ENCODE data around the gene ADO. TPM values are rescaled to one million over a fixed set of nuclear protein-coding genes. Genes with fewer than 3 reads are reported as not detected.

Gene ADO
- total RNA-seq, 4 donors from 2014 or later = 9.6 to 25.4 (median 15.0) TPM

DNA sequence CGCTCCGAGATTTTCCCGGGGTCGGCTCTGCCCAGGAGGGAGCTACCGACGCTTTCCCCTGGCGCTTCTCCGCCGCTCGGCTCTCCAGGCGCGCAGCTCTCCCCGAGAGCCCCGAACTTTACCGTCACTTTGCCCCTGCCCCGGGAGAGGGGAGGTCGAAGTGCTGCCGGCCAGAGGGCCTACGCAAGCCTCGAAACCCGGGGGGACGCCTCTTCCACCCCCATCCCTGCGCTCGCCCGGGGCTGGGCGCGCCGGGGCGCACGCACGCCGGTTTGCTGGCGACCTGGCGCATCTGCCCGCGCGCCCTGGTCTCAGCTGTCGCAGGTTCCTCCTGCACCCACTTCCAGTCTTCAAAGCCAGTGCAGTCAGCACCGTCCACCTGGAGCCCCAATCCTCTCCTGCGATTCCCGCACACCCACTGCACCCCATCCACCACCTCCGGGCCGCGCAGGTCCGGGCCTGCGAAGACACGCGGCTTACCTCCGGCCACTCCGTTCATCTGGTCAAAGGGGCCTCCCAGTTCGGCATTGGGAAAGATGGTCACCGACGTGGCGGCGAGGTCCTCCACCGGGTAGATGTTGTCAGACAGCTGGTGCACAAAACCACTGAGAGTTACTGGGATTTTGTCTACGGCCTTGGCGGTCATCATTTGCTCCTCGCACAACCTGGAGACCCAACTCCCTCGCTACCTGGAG lies 11.0 kb downstream of the ADO start:
- peak overlapping the region in 2 of 4 donors; percentile 89 to 91 for H3K27ac ChIP-seq
- DNase-seq = no peak
- WGBS, 2 donors (ENCODE audit: low coverage in 1 of 2) = 1 to 2% methylated on average over 7 to 48 of the region's 60 CpGs
- peaks cover 8 to 35% (median 31%) of the 10 kb centered on the region in 4 donors for H3K4me1 ChIP-seq
- peaks cover 46% of the 10 kb centered on the region for H3K27me3 ChIP-seq
- H3K9me3 ChIP-seq = no peaks in the 10 kb centered on the region
- H3K36me3 ChIP-seq = no peaks in the 10 kb centered on the region
- in situ Hi-C loops (cut with MboI; ENCODE audit: low pct_ligation_motif_present in 1 of 4, low pct_unique_long_range_greater_than_20kb in 1 of 4, low sequenced_read_pairs in 3 of 4) (loop anchor here in 3 of 4 donors (10.0 to 25.0 kb wide), 2 partner anchors 221 to 347 kb away; no protein-coding TSS in a partner anchor), intact Hi-C loops (cut with DNase I; ENCODE audit: low total_unique reads) (loop anchor here (5.0 to 10.0 kb wide), 2 partner anchors 221 to 378 kb away; no protein-coding TSS in a partner anchor)
- no peak for TF ChIP-seq EP300 (IDR thresholded peaks at IDR 0.05; ENCODE audit: low read depth)
- no peak for TF ChIP-seq POLR2A (IDR thresholded peaks at IDR 0.05)
- TF ChIP-seq POLR2AphosphoS5 (IDR thresholded peaks at IDR 0.05) = no peak
- TF ChIP-seq, protein P1, sequence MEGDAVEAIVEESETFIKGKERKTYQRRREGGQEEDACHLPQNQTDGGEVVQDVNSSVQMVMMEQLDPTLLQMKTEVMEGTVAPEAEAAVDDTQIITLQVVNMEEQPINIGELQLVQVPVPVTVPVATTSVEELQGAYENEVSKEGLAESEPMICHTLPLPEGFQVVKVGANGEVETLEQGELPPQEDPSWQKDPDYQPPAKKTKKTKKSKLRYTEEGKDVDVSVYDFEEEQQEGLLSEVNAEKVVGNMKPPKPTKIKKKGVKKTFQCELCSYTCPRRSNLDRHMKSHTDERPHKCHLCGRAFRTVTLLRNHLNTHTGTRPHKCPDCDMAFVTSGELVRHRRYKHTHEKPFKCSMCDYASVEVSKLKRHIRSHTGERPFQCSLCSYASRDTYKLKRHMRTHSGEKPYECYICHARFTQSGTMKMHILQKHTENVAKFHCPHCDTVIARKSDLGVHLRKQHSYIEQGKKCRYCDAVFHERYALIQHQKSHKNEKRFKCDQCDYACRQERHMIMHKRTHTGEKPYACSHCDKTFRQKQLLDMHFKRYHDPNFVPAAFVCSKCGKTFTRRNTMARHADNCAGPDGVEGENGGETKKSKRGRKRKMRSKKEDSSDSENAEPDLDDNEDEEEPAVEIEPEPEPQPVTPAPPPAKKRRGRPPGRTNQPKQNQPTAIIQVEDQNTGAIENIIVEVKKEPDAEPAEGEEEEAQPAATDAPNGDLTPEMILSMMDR (IDR thresholded peaks at IDR 0.05) = no peak
- peak overlapping the region; percentile 11 to 87 (median 79) for H3K4me3 ChIP-seq

GRCh38 chr10:62816076-62816330 lies 11.5 kb downstream of the ADO start:
- peaks cover 8 to 35% (median 31%) of the 10 kb centered on the region in 4 donors for H3K4me1 ChIP-seq
- H3K4me3 ChIP-seq = peak overlapping the region in 3 of 4 donors; percentile 77 to 87 (median 81)
- intact Hi-C loops (cut with DNase I; ENCODE audit: low total_unique reads) (loop anchor here (5.0 to 10.0 kb wide), 2 partner anchors 221 to 379 kb away; no protein-coding TSS in a partner anchor), in situ Hi-C loops (cut with MboI; ENCODE audit: low pct_ligation_motif_present in 1 of 4, low pct_unique_long_range_greater_than_20kb in 1 of 4, low sequenced_read_pairs in 3 of 4) (loop anchor here in 3 of 4 donors (10.0 to 25.0 kb wide), 2 partner anchors 221 to 346 kb away; no protein-coding TSS in a partner anchor)
- peaks cover 51% of the 10 kb centered on the region for H3K27me3 ChIP-seq
- WGBS, 2 donors (ENCODE audit: low coverage in 1 of 2) = 0% methylated on average over 1 to 2 of the region's 2 CpGs
- no peaks in the 10 kb centered on the region for H3K9me3 ChIP-seq
- no peak for TF ChIP-seq EP300 (IDR thresholded peaks at IDR 0.05; ENCODE audit: low read depth)
- no peak for TF ChIP-seq POLR2AphosphoS5 (IDR thresholded peaks at IDR 0.05)
- TF ChIP-seq POLR2A (IDR thresholded peaks at IDR 0.05) = no peak
- TF ChIP-seq, protein P1 (IDR thresholded peaks at IDR 0.05) = no peak
- no peaks in the 10 kb centered on the region for H3K36me3 ChIP-seq
- no peak for DNase-seq
- H3K27ac ChIP-seq = peak overlapping the region; percentile 82 to 94 (median 90)

GRCh38 chr10:62816331-62817120 lies 12.0 kb downstream of the ADO start, which contains the start of gene EGR2:
EGR2 (minus strand) TSS chr10:62816366; CDS start chr10:62816029, 337 bp downstream.
- peak within 1 kb of the TSS; percentile 77 to 87 (median 80) for H3K4me3 ChIP-seq
- H3K27me3 ChIP-seq = peaks cover 56% of the 10 kb centered on the region
- H3K9me3 ChIP-seq = no peaks in the 10 kb centered on the region
- H3K4me1 ChIP-seq = peaks cover 8 to 35% (median 31%) of the 10 kb centered on the region in 4 donors
- no peaks in the 10 kb centered on the region for H3K36me3 ChIP-seq
- peak within 1 kb of the TSS; percentile 82 to 94 (median 90) for H3K27ac ChIP-seq
- intact Hi-C loops (cut with DNase I; ENCODE audit: low total_unique reads) = loop anchor here (5.0 to 10.0 kb wide), 2 partner anchors 222 to 379 kb away; no protein-coding TSS in a partner anchor
- 0% methylated on average over 5 to 41 of the region's 53 CpGs for WGBS, 2 donors (ENCODE audit: low coverage in 1 of 2)
- peak; percentile 94 for DNase-seq
- in situ Hi-C loops (cut with MboI; ENCODE audit: low pct_ligation_motif_present in 1 of 4, low pct_unique_long_range_greater_than_20kb in 1 of 4, low sequenced_read_pairs in 3 of 4) = loop anchor here in 3 of 4 donors (10.0 to 25.0 kb wide), 2 partner anchors 222 to 346 kb away; no protein-coding TSS in a partner anchor
- TF ChIP-seq, protein P1 (IDR thresholded peaks at IDR 0.05) = no peak
- peak; percentile 7 to 48 (median 29) for TF ChIP-seq POLR2AphosphoS5 (IDR thresholded peaks at IDR 0.05)

All from transverse colon (tissue), 4 donors.